Measurements from ENCODE around the gene APBB3.
"Not testable (repeated sequence)": the region's sequence is repeated elsewhere in the genome, so short reads cannot be mapped to it uniquely, and the experiment has no call there.

The APBB3 gene

DNA sequence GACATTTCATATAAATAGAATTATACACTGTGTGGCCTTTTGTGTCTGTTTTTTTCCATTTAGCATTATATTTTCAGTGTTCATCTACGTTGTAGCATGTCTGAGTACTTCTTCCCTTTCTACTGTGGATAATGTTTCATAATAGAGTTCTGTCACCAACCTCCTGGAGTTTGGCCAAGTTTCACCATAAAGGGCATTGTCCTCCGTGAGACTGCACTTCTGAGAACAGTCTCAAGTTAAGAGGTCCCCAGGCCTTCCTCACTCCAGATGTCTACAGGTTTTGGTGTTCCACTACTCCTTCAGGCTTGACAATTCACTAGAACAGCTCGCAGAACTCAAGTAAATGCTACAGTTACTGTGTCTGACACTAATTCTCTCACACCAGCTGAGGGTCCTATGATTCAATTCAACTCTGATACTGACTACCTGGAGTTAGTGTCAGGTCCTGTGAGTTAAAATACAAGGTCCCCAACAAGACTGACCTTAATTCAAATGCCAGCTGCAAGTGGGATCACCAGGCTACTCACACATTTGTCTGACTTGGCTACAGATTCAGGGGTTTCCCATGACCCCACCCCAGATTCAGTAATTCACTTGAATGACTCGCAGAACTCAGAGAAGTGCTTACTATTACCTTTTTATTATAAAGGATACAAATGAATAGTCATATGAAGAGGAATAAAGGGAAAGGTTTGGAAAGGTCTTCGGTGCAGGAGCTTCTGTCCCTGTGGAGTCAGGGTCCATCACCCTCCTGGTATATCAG is 31.3 kb upstream of the APBB3 start:
- H3K4me3 ChIP-seq (ENCODE audit: low read depth, low read length): no peak overlapping the region
- no peaks in the 10 kb centered on the region for H3K9me3 ChIP-seq (ENCODE audit: control insufficient read depth, insufficient read depth, low read length)
- no peaks in the 10 kb centered on the region for H3K27me3 ChIP-seq (ENCODE audit: control insufficient read depth, insufficient read depth, low read length)
- no peaks in the 10 kb centered on the region for H3K36me3 ChIP-seq (ENCODE audit: control insufficient read depth, insufficient read depth, low read length)
- no peaks in the 10 kb centered on the region for H3K4me1 ChIP-seq (ENCODE audit: control insufficient read depth, insufficient read depth, low read length)
- no peak overlapping the region for H3K9ac ChIP-seq (ENCODE audit: low read depth, low read length)

DNA sequence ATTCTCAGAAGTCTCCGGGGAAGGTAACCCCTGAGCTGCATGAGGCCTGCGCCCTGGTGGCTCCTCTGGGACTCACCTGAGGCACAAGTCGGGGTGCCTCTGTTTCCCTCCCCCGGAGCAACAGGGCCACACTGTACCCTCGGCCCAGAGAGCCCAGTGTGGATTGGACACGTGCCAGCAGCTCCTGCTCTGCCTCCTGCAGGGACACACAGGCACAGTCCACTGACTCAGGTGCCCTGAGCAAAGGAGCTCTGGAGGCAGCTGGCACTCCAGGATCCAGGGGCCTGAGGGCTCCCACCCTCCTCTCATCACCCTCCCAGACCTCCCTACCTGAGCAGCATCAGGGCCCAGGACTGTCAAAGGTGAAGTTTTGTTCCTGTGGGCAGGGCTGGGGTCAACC is 29.8 kb upstream of the APBB3 start:
- Histone ChIP-seq H3K4me3 (ENCODE audit: low read depth, low read length) (no peak overlapping the region), H3K4me1 (ENCODE audit: control insufficient read depth, insufficient read depth, low read length) (no peaks in the 10 kb centered on the region), H3K9me3 (ENCODE audit: control insufficient read depth, insufficient read depth, low read length) (no peaks in the 10 kb centered on the region), H3K36me3 (ENCODE audit: control insufficient read depth, insufficient read depth, low read length) (no peaks in the 10 kb centered on the region), H3K9ac (ENCODE audit: low read depth, low read length) (no peak overlapping the region), H3K27me3 (ENCODE audit: control insufficient read depth, insufficient read depth, low read length) (no peaks in the 10 kb centered on the region)

DNA sequence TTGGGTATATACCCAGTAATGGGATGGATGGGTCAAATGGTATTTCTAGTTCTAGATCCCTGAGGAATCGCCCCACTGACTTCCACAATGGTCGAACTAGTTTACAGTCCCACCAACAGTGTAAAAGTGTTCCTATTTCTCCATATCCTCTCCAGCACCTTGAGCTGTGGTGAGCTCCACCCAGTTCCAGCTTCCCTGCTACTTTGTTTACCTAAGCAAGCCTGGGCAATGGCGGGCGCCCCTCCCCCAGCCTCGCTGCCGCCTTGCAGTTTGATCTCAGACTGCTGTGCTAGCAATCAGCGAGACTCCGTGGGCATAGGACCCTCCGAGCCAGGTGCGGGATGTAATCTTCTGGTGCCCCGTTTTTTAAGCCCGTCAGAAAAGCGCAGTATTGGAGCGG is 28.7 kb upstream of the APBB3 start:
- not testable (repeated sequence) for H3K9me3 ChIP-seq (ENCODE audit: control insufficient read depth, insufficient read depth, low read length); H3K4me1 ChIP-seq (ENCODE audit: control insufficient read depth, insufficient read depth, low read length); H3K27me3 ChIP-seq (ENCODE audit: control insufficient read depth, insufficient read depth, low read length); H3K36me3 ChIP-seq (ENCODE audit: control insufficient read depth, insufficient read depth, low read length)
- peak overlapping the region; percentile 70 for H3K9ac ChIP-seq (ENCODE audit: low read depth, low read length)
- peak overlapping the region; percentile 37 for H3K4me3 ChIP-seq (ENCODE audit: low read depth, low read length)

DNA sequence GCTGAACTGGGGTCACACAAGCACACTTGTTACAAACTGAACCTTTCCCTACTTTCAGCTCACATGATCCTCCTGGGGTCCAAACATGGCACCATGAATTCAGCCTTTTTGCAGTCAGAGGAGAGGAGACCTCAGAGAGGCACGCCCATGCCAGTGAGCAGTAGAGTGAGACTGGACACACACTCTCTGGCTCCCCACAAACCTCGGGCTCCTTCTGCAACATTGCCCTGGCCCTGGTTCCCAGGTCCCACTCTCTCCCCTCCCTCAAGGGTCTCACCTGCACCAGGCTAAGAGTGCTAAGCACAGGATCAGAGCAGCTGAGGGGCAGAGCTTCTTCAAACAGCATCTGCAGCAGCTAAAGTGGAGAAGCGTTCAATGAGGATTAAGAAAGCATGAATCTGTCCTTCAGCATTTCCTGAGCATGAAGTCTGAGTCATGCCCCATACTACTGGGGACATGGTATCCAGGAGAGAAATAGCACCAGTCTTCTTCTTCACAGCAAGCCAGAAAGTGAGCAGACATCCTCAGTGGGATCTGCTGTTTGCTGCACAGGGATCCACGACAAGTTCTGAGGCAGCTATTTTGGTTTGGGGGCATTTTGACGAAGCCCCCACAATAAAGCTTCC is 27.5 kb upstream of the APBB3 start:
- Histone ChIP-seq H3K27me3 (ENCODE audit: control insufficient read depth, insufficient read depth, low read length) (no peaks in the 10 kb centered on the region), H3K4me3 (ENCODE audit: low read depth, low read length) (no peak overlapping the region), H3K4me1 (ENCODE audit: control insufficient read depth, insufficient read depth, low read length) (no peaks in the 10 kb centered on the region), H3K9ac (ENCODE audit: low read depth, low read length) (no peak overlapping the region), H3K9me3 (ENCODE audit: control insufficient read depth, insufficient read depth, low read length) (no peaks in the 10 kb centered on the region), H3K36me3 (ENCODE audit: control insufficient read depth, insufficient read depth, low read length) (no peaks in the 10 kb centered on the region)

DNA sequence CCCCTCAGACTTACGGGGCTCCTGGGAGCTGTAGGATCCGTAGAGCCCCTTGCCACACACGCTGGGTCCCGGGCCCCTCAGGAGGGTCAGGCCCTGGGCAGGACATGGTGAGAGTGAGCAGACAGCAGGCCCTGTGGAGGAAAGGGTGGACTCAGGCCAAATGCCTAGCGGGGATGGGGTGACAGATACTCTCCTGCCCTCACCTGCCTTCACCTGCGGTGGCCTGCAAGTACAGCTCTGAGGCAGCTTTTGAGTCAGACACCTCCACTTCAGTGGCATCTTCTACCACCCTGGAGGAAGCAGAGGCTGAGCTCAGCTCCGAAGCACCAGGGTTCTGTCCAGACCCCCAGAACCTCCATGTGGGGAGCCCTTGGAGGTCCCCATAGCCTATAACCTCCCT is 26.5 kb upstream of the APBB3 start:
- H3K4me3 ChIP-seq (ENCODE audit: low read depth, low read length): no peak overlapping the region
- no peaks in the 10 kb centered on the region for H3K4me1 ChIP-seq (ENCODE audit: control insufficient read depth, insufficient read depth, low read length)
- H3K27me3 ChIP-seq (ENCODE audit: control insufficient read depth, insufficient read depth, low read length): no peaks in the 10 kb centered on the region
- H3K36me3 ChIP-seq (ENCODE audit: control insufficient read depth, insufficient read depth, low read length): no peaks in the 10 kb centered on the region
- no peaks in the 10 kb centered on the region for H3K9me3 ChIP-seq (ENCODE audit: control insufficient read depth, insufficient read depth, low read length)
- no peak overlapping the region for H3K9ac ChIP-seq (ENCODE audit: low read depth, low read length)

DNA sequence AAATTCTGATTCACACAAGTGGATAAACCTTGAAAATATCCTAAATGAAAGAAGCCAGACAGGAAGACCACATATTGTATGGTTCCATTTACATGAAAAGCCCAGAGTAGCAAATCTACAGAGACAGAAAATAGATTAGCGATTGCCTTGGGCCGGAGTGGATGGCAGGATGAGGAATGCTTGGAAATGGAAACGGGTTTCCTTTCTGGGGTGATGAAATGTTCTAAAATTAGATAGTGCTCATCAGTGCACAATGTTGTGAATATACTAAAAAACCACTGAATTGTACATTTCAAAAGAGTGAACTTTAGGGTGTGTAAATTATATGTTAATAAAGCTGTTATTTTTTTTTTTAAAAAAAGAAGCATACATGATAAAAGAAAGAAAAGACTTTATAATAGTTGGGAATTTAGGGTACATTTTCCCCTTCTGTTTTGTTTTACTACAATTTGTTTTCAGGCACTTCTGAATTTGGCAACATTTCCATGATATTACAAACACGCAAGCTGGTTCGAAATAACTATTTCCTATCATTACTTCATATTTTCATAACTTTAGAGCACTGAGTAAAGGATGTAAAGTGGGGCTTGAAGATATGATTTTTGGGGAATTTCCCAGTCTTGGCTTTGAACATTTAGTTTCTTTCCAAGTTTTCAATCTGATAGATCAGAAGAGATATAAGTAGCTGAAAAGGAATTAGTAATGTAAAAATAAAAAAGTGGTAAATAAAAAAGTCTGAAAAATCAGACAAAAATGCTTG is 24.1 kb upstream of the APBB3 start:
- no peak overlapping the region for H3K4me3 ChIP-seq (ENCODE audit: low read depth, low read length)
- H3K9ac ChIP-seq (ENCODE audit: low read depth, low read length): no peak overlapping the region
- H3K36me3 ChIP-seq (ENCODE audit: control insufficient read depth, insufficient read depth, low read length): no peaks in the 10 kb centered on the region

DNA sequence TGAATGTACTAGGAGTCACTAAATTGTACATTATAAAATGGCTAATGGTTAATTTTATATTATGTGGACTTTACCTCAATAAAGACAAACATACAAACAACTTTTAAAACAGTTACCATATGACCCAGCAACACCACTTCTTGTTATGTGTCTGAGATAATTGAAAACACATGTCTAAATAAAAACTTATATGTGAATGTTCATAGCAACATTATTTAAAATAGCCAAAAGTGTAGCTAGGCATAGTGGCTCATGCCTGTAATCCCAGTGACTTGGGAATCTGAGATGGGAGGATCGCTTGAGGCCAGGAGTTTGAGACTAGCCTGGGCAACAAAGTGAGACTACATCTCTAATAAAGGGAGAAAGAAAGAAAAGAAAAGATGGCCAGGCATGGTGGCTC is 23.1 kb upstream of the APBB3 start:
- H3K9me3 ChIP-seq (ENCODE audit: control insufficient read depth, insufficient read depth, low read length): no peaks in the 10 kb centered on the region
- no peaks in the 10 kb centered on the region for H3K4me1 ChIP-seq (ENCODE audit: control insufficient read depth, insufficient read depth, low read length)
- no peak overlapping the region for H3K9ac ChIP-seq (ENCODE audit: low read depth, low read length)
- H3K27me3 ChIP-seq (ENCODE audit: control insufficient read depth, insufficient read depth, low read length): no peaks in the 10 kb centered on the region
- no peaks in the 10 kb centered on the region for H3K36me3 ChIP-seq (ENCODE audit: control insufficient read depth, insufficient read depth, low read length)
- H3K4me3 ChIP-seq (ENCODE audit: low read depth, low read length): no peak overlapping the region

More for the DNA sequence above, 24.1 kb upstream of the APBB3 start:
- no peaks in the 10 kb centered on the region for H3K27me3 ChIP-seq (ENCODE audit: control insufficient read depth, insufficient read depth, low read length)
- H3K9me3 ChIP-seq (ENCODE audit: control insufficient read depth, insufficient read depth, low read length): no peaks in the 10 kb centered on the region
- no peaks in the 10 kb centered on the region for H3K4me1 ChIP-seq (ENCODE audit: control insufficient read depth, insufficient read depth, low read length)

DNA sequence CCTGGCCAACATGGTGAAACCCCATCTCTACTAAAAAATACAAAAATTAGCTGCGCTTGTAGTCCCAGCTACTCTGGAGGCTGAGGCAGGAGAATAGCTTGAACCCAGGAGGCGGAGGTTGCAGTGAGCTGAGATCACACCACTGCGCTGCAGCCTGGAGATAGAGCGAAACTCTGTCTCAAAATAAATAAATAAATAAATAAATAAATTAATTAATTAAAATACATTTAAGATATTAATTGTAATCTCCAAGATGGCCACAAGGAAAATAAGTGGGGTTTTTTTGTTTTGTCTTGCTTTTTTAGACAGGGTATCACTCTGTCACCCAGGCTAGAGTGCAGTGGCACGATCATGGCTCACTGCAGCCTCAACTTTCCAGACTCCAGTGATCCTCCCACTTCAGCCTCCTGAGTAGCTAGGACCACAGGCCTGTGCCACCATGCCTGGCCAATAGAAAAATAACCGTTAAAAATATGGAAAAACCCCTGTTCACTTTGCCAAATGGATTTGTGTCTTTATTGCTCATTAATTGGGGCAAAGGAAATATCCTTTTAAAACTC is 14.9 kb upstream of the APBB3 start:
- not testable (repeated sequence) for H3K27me3 ChIP-seq (ENCODE audit: control insufficient read depth, insufficient read depth, low read length); H3K36me3 ChIP-seq (ENCODE audit: control insufficient read depth, insufficient read depth, low read length); H3K4me3 ChIP-seq (ENCODE audit: low read depth, low read length); H3K4me1 ChIP-seq (ENCODE audit: control insufficient read depth, insufficient read depth, low read length); H3K9ac ChIP-seq (ENCODE audit: low read depth, low read length); H3K9me3 ChIP-seq (ENCODE audit: control insufficient read depth, insufficient read depth, low read length)

DNA sequence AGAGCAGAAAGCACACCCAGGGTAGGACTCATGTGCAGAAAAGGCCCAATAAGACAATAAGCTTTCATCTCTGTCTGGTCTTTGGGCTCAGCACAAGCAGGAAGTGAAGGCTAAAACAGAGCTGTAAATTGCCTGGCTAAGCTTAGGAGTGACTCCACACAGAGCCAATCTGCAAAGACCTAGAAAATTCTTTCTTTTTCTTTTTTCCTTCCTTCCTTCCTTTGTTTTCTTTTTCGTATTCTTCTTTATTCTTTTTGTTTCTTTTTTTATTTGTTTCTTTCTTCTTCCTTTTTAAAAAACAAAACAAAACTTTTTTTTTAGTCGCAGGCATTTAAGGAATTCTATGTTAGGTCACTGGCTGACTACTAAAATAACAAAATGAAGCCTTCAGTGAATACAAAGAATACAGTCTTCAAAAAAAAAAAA is 12.4 kb upstream of the APBB3 start:
- no peaks in the 10 kb centered on the region for H3K27me3 ChIP-seq (ENCODE audit: control insufficient read depth, insufficient read depth, low read length)
- no peak overlapping the region for H3K9ac ChIP-seq (ENCODE audit: low read depth, low read length)
- H3K36me3 ChIP-seq (ENCODE audit: control insufficient read depth, insufficient read depth, low read length): no peaks in the 10 kb centered on the region
- H3K4me1 ChIP-seq (ENCODE audit: control insufficient read depth, insufficient read depth, low read length): no peaks in the 10 kb centered on the region
- H3K4me3 ChIP-seq (ENCODE audit: low read depth, low read length): no peak overlapping the region
- no peaks in the 10 kb centered on the region for H3K9me3 ChIP-seq (ENCODE audit: control insufficient read depth, insufficient read depth, low read length)

DNA sequence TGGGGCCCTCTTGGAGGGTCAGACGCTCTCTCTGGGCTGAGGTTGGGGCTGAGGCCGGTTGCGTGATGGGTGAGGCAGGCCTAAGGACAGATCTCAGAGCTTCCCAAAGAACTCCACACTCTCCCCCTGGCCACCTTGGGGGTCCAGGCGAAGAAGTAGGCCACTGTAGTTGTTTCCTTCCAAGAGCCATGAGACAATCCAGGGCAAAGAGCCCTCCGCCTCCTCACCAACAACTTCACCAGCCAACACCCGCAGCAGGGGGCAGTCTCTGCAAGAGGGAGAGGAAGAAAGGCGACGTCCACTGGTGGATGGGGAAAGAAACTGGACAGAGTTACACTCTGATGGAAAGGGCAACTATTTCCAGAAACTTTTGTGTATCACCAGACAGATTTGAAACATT is 10.9 kb upstream of the APBB3 start:
- Histone ChIP-seq H3K36me3 (ENCODE audit: control insufficient read depth, insufficient read depth, low read length) (no peaks in the 10 kb centered on the region), H3K4me1 (ENCODE audit: control insufficient read depth, insufficient read depth, low read length) (no peaks in the 10 kb centered on the region), H3K9me3 (ENCODE audit: control insufficient read depth, insufficient read depth, low read length) (no peaks in the 10 kb centered on the region), H3K9ac (ENCODE audit: low read depth, low read length) (no peak overlapping the region), H3K4me3 (ENCODE audit: low read depth, low read length) (no peak overlapping the region), H3K27me3 (ENCODE audit: control insufficient read depth, insufficient read depth, low read length) (no peaks in the 10 kb centered on the region)

DNA sequence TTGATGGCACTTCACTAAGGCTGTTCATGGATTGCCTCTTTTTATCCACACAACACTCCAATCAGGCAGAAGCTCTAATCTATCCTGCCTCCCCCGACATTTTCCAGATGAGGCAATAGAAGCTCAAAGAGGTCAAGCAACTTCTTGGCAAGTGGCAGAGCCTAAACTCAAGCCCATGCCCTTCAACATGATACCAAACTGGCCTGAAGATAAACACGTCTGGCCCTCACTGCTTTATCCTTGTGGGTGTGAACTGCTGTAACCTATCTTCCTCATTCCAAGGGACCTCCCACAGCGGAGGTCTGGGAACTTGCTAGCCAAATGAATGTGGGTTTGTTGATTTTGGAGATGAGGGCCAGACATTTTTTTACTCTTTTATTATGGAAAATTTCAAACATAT is 9.8 kb upstream of the APBB3 start:
- Histone ChIP-seq H3K9ac (ENCODE audit: low read depth, low read length) (no peak overlapping the region), H3K36me3 (ENCODE audit: control insufficient read depth, insufficient read depth, low read length) (no peaks in the 10 kb centered on the region), H3K9me3 (ENCODE audit: control insufficient read depth, insufficient read depth, low read length) (no peaks in the 10 kb centered on the region), H3K27me3 (ENCODE audit: control insufficient read depth, insufficient read depth, low read length) (no peaks in the 10 kb centered on the region), H3K4me1 (ENCODE audit: control insufficient read depth, insufficient read depth, low read length) (no peaks in the 10 kb centered on the region), H3K4me3 (ENCODE audit: low read depth, low read length) (no peak overlapping the region)
